Loucy (cell line): ENCODE results near the gene ANO2.

Source experiments
- H2AFZ ChIP-seq: fragments of 200-600 bp; sonication (generic); 2 replicates; pipeline ENCODE4 v1.6.0; 2016; ENCODE audit warnings: antibody characterized with exemption, mild to moderate bottlenecking, low read length, moderate library complexity
- H3F3A ChIP-seq: fragments of 200-600 bp; 2 replicates; pipeline ENCODE4 v1.6.0; 2016; ENCODE audit warnings: antibody characterized with exemption, low read depth, mild to moderate bottlenecking
- H3K27me3 ChIP-seq: fragments of 200-600 bp; sonication (generic); 2 replicates; pipeline ENCODE4 v1.6.1; 2014; ENCODE audit warnings: low read length, mild to moderate bottlenecking; ENCODE audit not compliant: insufficient read depth, poor library complexity, severe bottlenecking
- H3K36me3 ChIP-seq: fragments of 200-600 bp; sonication (generic); 2 replicates; pipeline ENCODE4 v1.6.1; 2016; ENCODE audit warnings: low read length; ENCODE audit not compliant: insufficient read depth
- H3K4me1 ChIP-seq: fragments of 200-600 bp; sonication (generic); 2 replicates; pipeline ENCODE4 v1.5.1; 2014; ENCODE audit warnings: low read length, mild to moderate bottlenecking; ENCODE audit not compliant: insufficient read depth, poor library complexity, severe bottlenecking
- H3K4me2 ChIP-seq: fragments of 200-600 bp; sonication (generic); 2 replicates; pipeline ENCODE4 v1.6.0; 2014; ENCODE audit warnings: antibody characterized with exemption, low read length, low read depth, mild to moderate bottlenecking; ENCODE audit not compliant: poor library complexity, severe bottlenecking
- H3K4me3 ChIP-seq: fragments of 200-600 bp; sonication (generic); 2 replicates; pipeline ENCODE4 v1.5.1; 2014; ENCODE audit warnings: low read length, mild to moderate bottlenecking, mixed read lengths; ENCODE audit not compliant: poor library complexity, severe bottlenecking
- H3K79me2 ChIP-seq: fragments of 200-600 bp; sonication (generic); 2 replicates; pipeline ENCODE4 v1.6.1; 2014; ENCODE audit warnings: low read length; ENCODE audit not compliant: insufficient read depth
- H3K9ac ChIP-seq: fragments of 200-600 bp; sonication (generic); 2 replicates; pipeline ENCODE4 v1.6.0; 2014; ENCODE audit warnings: mild to moderate bottlenecking, low read depth, low read length, moderate library complexity; ENCODE audit not compliant: poor library complexity, severe bottlenecking
- H3K9me2 ChIP-seq: fragments of 200-600 bp; sonication (generic); replicated peaks from 2 replicates; pipeline ENCODE4 v1.6.1; 2016; ENCODE audit warnings: low read depth, low read length, mixed read lengths
- H3K9me3 ChIP-seq: fragments of 200-600 bp; sonication (generic); 2 replicates; pipeline ENCODE4 v1.6.1; 2014; ENCODE audit warnings: mild to moderate bottlenecking, antibody characterized with exemption, low read length, low read depth; ENCODE audit not compliant: insufficient read depth
- H4K20me1 ChIP-seq: fragments of 200-600 bp; sonication (generic); 2 replicates; pipeline ENCODE4 v1.6.0; 2014; ENCODE audit warnings: antibody characterized with exemption, low read length, mild to moderate bottlenecking; ENCODE audit not compliant: insufficient read depth, poor library complexity, severe bottlenecking
- EZH2phosphoT487 ChIP-seq: fragments of 200-600 bp; IDR thresholded peaks from 2 replicates; pipeline ENCODE4 v1.6.1; 2018; ENCODE audit warnings: antibody characterized with exemption, mild to moderate bottlenecking, moderate library complexity, borderline replicate concordance
- TF ChIP-seq, protein P1 (sequence below): fragments of 200-600 bp; sonication (generic); conservative IDR thresholded peaks from 2 replicates; pipeline ENCODE4 v1.5.1; 2014; ENCODE audit warnings: mild to moderate bottlenecking, antibody characterized with exemption, low read length

Gene ANO2

DNA sequence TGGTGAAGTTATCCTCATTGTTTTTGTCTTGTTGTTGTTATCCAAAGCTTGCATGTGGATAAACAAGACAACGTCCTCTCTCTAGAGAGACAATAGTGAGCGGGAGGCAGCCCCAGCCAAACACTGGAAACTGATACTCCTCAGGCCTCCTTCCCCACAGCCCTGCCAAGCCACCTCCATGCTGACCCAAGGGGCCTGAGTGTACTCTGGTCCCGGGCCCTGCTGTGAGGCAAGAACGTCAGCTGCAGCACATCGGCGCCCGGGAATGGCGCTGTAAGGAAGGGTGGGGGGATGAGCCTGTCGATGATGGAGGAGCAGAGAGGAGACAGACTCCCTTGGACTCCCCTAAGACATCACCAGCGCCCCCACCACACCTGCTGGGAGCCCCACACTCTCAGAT lies 83.6 kb downstream of the ANO2 start:
- Histone ChIP-seq H4K20me1 (no peaks in the 10 kb centered on the region), H3K27me3 (no peaks in the 10 kb centered on the region), H3K4me3 (no peak overlapping the region), H3K4me1 (no peaks in the 10 kb centered on the region), H3K36me3 (no peaks in the 10 kb centered on the region), H3K9me3 (no peaks in the 10 kb centered on the region), H2AFZ (no peak overlapping the region), H3K9ac (no peak overlapping the region), H3K79me2 (no peaks in the 10 kb centered on the region), H3K9me2 (no peaks in the 10 kb centered on the region), H3K4me2 (no peak overlapping the region), H3F3A (no peaks in the 10 kb centered on the region)
- TF ChIP-seq, protein P1, sequence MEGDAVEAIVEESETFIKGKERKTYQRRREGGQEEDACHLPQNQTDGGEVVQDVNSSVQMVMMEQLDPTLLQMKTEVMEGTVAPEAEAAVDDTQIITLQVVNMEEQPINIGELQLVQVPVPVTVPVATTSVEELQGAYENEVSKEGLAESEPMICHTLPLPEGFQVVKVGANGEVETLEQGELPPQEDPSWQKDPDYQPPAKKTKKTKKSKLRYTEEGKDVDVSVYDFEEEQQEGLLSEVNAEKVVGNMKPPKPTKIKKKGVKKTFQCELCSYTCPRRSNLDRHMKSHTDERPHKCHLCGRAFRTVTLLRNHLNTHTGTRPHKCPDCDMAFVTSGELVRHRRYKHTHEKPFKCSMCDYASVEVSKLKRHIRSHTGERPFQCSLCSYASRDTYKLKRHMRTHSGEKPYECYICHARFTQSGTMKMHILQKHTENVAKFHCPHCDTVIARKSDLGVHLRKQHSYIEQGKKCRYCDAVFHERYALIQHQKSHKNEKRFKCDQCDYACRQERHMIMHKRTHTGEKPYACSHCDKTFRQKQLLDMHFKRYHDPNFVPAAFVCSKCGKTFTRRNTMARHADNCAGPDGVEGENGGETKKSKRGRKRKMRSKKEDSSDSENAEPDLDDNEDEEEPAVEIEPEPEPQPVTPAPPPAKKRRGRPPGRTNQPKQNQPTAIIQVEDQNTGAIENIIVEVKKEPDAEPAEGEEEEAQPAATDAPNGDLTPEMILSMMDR: no peak
- no peak for TF ChIP-seq EZH2phosphoT487

DNA sequence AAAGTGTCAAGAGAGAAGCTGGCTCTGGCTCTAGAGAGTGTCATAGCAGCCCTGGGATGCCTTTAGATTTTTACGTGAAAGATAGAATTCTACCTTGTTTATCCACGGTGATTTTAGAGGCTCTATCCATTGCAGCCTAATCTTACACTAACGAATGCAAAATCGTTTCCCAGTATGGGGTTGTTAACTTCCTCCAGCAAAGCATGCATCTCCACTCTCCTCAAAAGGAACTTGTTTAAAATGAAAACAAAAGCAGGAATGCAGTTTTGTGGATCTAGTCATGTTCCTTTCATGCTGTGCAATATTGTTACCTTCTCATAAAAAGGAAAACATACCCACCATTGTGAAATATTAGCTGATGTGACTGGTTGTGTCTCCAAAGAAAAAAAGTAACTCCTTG lies 88.4 kb downstream of the ANO2 start:
- Histone ChIP-seq H3K79me2 (no peaks in the 10 kb centered on the region), H3K36me3 (no peaks in the 10 kb centered on the region), H4K20me1 (no peaks in the 10 kb centered on the region), H3K9me2 (no peaks in the 10 kb centered on the region), H3K4me3 (no peak overlapping the region), H3K4me2 (no peak overlapping the region), H2AFZ (no peak overlapping the region), H3K9me3 (no peaks in the 10 kb centered on the region), H3K27me3 (no peaks in the 10 kb centered on the region), H3F3A (no peaks in the 10 kb centered on the region), H3K9ac (no peak overlapping the region), H3K4me1 (no peaks in the 10 kb centered on the region)
- no peak for TF ChIP-seq EZH2phosphoT487
- TF ChIP-seq, protein P1: no peak

DNA sequence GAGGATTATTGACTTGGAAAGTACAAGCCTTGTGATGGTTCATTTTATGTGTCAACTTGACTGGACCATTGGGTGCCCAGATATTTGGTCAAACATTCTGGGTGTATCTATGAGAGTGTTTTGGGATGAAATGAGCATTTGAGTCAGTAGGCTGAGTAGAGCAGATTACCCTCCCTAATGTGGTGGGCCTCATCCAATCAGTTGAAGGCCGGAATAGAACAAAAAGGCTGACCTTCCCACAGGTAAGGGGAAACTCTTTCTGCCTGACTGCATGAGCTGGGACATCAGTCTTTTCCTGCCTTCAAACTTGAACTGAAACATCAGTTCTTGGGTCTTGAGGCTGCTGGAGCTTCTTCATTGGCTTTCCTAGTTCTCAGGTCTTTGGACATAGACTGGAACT lies 98.1 kb downstream of the ANO2 start:
- Histone ChIP-seq H4K20me1 (no peaks in the 10 kb centered on the region), H3K36me3 (no peaks in the 10 kb centered on the region), H3K79me2 (no peaks in the 10 kb centered on the region), H3K4me3 (no peak overlapping the region), H3K9me2 (no peaks in the 10 kb centered on the region), H3K4me2 (no peak overlapping the region), H3K9ac (no peak overlapping the region), H2AFZ (no peak overlapping the region), H3K4me1 (no peaks in the 10 kb centered on the region), H3K27me3 (no peaks in the 10 kb centered on the region), H3K9me3 (0 out of 2 replicates have a peak, but pooled peaks cover 4% of the 10 kb centered on the region), H3F3A (no peaks in the 10 kb centered on the region)
- no peak for TF ChIP-seq EZH2phosphoT487
- TF ChIP-seq, protein P1: no peak
